Activated CD4-positive, CD25-positive, alpha-beta regulatory T cell (primary cell): ENCODE measurements around the gene NAT14.
"Not testable (repeated sequence)": the region's sequence is repeated elsewhere in the genome, so short reads cannot be mapped to it uniquely, and the experiment has no call there.

ENCODE experiments used
- DNase-seq, 4 experiments: peaks; one replicate each; lab custom pipeline; 2025; lab: John Stamatoyannopoulos, UW

NAT14 gene, protein sequence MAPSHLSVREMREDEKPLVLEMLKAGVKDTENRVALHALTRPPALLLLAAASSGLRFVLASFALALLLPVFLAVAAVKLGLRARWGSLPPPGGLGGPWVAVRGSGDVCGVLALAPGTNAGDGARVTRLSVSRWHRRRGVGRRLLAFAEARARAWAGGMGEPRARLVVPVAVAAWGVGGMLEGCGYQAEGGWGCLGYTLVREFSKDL

DNA sequence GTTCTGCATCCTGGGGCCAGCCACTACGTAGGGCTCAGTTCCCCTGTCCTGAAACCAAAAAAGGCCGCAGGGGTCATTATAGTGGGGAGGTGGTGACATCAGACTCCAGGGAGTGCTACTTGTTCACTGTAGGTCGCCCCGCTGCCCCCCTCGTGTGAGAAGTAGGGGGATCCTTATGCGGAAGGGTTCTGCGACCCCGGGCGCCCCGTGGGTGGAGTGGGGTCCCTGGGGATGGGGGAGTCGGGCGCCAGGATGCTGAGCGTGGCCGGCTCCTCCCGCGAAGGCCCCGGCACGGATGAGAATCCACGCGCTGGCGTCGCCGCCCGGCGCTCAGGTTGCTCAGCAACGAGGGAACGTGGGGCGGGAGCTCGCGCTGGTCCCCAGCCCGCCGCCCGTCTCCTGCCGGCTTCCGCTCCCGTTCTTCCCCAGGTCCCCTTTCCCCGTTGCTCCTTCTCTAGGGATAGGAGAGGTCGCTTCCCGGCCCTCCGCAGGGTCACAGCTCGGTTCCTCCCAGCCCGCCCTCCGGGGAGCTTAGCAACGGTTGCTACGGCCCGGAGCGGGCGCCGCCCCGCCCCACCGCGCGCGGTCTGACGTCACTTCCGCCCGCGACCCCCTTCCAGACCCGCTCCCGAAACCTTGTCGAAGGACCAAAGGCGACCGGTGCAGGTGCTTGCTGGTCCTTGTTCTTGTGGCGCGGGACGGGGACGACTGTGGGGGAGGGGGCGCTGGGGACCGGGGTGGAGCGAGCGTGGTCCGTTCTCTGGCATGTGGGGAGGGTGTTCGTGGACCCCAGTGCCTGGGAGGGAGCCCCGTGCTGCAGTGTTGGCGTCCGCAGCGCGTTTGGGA is at the start of gene NAT14:
NAT14 (plus strand) TSS at position 596 of the 846 bp plus-strand sequence. CDS start 521 bp downstream, outside the sequence.
- DNase-seq: peak; percentile 26 to 51 (median 34)

DNA sequence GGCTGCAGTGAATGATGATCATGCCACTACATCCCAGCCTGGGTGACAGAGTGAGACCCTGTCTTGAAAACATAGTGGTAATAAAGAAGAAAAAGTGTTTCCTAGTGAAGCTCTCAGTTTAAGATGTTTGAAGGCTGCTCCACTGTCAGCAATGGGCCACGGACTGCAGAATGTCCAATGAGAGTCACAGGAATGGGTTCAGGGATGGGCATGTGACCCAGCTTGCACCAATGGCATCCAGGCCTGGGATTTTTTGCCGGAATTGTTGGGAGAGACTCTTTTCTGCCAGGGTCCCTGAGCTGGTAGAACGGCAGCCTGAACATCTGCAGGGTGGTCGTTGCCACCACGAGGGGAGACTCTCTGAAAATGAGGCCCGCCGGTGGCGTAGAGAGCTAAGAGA is 48.1 kb upstream of the NAT14 start:
- no peak for DNase-seq

DNA sequence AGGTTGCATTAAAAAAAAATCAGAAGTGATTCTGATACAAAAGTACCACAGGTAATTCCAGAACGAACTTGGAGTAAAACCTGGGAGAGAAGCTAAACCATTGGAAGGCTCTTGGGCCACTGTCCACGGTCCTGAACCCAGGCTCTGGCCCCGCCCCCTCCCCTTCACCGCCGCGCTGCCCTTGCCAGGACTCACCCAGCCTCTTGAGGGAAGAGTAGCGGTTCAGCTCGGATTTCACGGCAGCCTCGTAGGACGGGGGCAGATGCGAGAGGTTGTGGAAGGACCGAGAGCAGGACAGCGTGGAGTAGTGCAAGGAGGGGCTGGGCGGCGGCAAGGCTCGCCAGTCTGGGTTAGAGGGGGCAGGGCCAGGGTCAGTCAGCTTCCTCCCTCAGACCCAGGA is 47.6 kb upstream of the NAT14 start:
- no peak for DNase-seq

DNA sequence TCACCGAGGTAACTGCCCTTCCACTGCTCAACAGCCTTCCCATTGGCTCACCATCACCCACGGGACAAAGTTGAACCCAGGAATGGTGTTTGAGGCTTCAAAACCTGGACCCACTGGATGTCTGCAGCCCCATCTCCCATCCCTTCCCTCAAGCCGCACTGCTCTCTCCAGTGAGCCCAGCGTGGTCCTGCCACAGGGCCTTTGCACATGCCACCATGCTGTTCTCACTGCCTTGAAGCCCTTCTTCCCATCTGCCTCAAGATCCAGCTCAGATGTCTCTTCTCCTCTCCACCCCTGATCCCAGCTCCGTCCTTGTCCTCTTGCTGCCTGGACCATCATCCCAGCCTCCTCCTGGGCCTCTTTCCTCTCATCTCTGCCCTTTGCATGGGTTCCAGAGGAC is 45.9 kb upstream of the NAT14 start:
- DNase-seq: no peak

DNA sequence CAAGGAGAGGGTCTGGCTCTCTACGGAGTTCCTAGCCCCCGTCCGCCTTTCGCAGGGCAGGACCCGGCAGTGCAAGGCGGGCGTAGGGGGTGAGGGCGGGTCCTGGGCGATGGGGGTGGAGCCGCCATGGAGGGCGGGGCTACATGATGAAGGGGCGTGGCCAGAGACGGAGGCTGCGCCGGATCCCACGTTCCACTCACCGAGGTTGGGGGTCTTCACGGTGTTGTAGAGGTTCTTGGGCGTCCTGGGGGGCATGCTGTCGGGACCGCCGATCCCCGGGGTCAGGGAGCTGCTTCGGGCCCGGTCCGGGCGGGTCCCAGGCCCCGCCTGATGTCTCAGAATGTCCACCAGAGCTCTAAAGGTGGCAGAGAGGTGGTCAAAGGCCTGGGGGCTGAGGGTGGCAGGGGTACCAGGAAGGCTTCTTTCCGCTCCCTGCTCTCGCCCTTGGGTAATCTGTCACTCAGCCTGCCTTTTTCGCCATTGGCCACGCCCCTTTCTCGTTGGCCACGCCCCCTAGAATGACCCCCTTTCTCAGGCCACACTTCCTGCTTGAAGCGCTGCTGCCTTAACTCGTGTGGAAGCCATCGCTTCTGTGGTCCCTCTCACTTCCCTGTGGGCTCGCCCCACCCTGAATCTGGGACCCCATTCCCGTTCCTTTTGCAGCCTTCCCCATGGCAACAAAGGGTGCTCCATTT is 44.4 kb upstream of the NAT14 start:
- DNase-seq: no peak

DNA sequence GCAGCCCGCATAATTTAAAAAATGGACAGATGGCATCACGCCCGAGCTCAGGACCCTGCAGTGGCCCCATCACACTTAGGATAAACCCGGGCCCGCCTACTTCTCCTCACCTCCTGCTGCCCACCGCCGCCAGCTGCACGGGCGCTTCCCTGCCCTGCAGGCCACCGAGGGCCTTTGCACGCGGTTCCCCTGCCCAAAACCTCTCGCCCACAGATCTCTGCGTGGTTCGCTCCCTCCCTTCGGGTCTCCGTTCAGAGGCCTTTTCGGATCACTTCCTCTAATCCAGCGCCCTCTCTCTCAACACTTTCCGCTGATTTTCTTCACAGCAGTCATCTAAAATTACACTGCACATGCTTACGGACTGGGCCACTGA is 43.7 kb upstream of the NAT14 start:
- DNase-seq: no peak

DNA sequence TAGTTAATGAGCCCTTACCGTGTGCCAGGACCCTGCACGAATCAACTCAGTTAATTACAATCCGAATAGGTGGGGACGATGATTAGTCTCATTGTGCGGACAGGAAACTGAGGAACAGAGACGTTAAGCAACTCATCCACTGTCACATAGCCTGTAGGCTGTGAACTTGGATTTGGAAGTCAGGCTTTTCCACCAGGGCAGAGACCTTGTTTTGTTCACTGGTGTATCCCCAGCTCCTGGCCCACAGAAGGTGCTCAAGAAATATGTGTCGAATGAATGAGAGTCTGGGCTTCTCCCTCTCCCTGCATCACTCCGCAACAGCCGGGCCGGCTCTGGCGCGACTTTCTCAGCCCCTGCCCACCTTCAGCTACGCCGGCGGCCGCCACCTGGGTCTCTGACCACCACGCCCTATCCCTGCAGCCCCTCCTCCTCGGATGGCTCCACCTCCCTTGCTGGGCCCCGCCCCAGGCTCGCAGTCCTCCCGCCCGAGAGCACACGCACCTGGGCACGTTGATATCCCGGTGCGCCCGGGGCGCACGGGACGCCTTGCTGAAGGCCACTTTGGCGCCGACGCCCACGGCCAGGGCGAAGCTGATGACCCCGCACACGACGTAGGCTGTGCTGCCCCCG is 43.2 kb upstream of the NAT14 start:
- DNase-seq: no peak

DNA sequence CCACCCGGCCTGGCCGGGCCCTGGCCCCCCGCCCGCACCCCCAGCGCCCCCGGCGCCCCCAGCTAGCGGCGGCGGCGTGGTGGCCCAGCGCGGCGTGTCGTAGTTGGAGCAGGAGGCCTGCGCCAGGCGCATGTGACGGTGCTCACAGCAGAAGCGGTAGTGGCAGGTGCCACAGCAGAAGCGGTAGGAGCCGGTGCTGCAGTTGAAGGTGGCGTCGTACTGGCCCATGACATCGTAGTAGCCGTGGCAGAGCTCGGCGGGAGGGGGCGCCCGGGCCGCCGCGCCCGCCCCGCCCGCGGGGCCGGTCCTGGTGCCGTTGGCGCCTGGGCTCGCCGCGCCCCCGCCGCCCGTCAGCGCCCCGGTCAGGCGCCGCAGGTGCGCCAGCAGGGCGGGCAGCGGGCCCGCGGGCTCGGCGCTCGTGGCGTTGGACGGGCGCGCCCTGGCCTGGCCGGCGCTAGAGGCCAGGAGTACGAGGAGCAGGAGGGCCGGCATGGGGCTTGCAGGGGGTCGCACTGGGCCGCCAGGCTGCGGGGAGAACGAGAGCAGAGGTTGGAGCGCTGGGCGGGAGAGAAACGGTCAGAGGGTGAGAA is 42.5 kb upstream of the NAT14 start:
- DNase-seq: no peak

DNA sequence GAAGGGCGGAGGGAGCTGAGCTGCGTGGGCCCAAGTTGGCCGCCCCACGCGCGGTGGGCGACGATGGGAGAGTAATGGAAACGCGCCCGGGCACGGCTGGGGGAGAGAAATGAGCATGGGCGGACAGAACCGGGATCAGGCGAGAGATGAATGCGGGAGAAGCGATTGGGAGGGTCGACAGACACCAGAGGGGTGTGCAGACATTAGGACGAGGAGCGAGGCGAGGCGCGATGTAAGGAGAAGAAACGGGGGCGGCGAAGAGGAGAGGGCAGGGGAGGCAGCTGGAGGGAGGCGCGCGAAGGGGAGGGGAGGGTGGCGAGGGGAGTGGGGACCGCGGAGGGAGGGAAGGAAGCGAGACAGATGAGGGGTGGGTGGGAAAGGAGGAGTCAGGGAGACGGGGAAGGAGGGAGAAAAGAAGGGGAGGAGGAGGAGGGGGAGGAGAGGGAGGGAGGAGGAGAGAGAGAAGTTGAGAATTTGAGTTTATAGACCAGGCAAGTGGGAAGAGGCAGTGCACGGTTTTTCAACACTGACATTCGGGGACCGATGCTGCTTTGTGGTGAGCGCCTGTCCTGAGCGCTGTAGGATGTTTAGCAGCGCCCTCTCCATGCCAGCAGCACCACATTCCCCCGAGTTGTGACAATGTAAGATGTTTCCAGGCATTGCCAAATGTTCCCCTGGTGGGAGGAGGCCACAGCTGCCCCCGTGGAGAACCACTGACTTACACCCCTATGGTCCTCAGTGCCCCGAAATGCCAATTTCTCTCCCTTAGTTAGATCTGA is 41.8 kb upstream of the NAT14 start, which contains the start of gene SHISA7:
SHISA7 (minus strand) TSS at position 256 of the 779 bp plus-strand sequence. CDS start 437 bp downstream, outside the sequence.
- DNase-seq: no peak

DNA sequence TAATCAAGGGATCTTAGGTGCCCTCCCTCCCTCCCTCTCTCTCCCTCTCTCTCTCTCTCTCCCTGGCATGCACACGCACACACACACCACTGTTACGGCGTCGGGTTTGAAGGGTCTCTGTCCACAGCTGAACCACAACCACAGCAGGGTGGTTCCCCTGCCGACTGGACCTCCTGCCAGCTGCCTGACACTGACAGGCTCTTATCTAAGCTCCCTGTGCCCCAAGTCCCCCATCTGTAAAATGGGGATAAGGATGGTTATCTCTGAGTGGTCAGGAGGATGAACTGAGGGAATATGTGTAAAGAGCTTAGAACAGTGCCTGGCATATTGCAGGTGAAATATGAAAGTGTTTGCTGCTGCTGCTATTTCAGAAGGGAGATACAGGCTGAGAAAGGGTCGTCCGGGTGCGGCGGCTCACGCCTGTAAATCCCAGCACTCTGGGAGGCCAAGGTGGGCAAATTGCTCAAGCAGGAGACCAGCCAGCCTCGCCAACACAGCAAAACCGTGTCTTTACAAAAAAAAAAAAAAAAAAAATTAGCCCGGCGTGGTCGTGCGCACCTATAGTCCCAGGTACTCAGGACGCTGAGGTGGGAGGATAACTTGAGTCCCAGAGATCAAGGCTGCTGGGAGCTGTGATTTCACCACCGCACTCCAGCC is 41.0 kb upstream of the NAT14 start:
- DNase-seq: no peak

DNA sequence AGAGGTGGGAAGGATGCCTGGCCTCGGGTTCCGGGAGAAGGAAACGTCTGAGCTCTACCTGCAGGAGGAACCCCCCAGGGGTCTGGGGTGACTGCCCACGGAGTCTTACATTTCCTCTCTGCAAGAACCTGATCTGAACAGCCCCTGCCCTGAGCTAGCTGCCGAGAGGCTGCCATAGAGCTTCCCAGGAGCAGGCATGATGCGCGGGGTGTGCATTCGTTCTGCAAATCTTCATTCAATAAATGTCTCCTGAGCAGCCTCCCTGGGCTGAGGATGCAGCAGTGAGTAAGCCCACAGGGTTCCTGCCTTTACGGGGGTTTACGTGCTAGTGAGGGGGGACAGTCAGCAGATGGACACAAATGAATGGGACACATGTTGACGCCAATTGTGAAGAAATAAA is 40.3 kb upstream of the NAT14 start:
- DNase-seq: no peak

DNA sequence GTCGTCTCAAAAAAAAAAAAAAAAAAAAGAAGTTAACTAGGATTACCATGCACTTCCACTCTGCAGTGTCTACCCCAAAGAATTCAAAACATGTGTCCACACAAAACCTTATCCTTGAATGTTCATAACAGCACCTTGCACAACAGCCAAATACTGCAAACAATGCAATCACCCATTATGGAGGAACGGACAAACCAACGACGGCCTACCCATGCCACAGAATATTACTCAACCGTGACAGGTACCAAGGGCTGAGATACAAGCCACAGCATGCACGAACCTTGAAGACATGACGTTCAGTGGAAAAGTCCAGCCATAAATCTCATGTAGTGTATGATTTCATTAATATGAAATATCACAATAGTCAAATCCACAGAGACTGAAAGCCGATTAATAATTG is 38.9 kb upstream of the NAT14 start:
- no peak for DNase-seq

DNA sequence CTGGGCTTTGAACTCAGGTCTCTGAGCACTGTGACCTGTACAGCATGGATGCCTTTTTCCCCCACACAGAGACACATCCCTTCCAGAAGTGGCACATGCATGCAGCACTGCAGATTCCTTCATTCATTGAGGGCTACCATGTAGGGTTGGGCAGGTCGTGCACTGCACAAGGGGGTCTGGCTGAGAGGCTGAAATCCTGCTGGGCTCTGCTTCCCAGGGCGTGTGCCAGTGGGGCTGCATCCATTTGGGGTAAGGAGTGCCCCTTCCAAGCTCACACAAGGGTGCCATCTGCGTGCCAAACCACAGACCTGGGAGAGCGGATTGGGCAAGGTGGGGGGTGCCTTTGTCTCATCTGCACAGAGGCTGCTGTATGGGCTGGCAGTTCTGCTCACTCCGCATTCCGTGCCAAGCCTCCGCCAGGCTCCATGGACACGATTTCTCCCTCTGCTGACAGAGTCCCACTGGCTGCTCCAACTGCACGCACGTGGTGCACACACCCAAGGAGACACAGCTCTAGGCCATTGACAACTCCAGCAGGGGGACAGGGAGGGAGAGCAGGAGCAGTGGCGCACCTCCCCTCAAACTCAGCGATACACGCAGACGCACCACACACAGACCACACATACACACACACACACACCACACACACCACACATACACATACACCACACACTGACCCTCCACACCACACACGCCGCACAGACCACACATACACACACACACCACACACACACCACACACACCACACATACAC is 37.4 kb upstream of the NAT14 start:
- DNase-seq: no peak

DNA sequence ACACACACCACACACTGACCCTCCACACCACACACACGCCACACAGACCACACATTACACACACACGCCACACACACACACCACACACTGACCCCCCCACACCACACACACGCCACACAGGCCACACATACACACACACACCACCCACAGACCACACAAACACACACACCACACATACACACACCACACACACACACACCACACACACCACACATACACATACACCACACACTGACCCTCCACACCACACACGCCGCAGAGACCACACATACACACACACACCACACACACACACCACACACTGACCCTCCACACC is 36.9 kb upstream of the NAT14 start:
- DNase-seq: not testable (repeated sequence)

DNA sequence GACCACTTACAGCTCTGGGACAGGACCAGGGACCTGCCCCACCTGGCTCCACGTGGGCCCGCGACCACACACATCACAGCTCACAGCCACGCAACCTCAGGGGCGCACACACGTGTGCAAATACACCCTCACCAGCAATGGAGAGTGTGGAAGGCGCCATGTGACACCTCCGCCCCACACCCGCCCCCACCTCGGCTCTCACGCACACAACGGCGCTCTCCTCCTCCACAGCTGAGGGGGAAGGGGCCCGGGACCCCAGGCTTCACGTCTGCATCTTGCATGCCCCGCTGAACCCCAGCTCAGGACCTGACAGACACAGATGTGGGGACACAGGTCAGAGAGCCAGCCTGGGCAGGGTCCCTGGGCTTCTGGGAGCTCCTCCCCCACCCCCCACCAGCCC is 35.5 kb upstream of the NAT14 start:
- no peak for DNase-seq

DNA sequence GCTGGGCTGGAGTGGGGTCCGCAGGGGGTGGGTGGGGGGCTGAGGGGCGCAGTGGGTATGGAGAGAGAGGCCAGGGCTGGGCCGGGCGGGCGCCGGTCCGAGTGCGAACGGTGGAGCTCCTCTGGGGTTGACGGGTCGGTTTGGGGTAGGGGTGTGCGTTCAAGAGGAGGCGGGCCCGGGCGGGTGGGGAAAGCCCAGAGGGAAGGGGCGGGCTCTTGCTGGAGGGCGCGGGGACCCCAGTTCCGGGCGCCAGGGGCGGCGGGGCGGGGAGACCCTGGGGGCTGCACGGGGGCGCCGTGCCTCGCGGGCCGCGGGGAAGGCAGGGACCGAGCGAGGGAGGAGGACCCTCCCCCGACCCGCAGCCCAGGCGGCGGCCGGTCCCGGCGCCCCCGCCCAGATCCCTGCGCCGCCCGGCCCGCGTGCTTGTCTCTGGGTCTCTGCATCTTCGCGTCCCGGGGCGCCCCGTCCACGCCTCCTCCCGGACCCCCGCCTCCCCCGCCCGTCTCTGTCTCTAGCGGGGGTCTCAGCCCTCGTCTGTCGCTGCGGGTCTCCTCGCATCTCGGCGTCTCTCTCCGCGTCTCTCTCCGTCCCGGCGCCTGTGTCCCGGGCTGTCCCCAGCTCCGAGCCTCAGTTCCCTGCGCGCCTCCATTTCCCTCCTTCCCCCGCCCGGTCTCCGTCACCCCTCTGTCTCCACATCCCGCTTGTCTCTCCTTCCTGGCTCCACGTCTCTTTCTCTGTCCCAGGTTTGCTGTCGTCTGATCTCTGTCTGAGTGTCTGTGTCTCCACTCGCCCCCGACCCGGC is 33.6 kb upstream of the NAT14 start:
- DNase-seq: no peak

DNA sequence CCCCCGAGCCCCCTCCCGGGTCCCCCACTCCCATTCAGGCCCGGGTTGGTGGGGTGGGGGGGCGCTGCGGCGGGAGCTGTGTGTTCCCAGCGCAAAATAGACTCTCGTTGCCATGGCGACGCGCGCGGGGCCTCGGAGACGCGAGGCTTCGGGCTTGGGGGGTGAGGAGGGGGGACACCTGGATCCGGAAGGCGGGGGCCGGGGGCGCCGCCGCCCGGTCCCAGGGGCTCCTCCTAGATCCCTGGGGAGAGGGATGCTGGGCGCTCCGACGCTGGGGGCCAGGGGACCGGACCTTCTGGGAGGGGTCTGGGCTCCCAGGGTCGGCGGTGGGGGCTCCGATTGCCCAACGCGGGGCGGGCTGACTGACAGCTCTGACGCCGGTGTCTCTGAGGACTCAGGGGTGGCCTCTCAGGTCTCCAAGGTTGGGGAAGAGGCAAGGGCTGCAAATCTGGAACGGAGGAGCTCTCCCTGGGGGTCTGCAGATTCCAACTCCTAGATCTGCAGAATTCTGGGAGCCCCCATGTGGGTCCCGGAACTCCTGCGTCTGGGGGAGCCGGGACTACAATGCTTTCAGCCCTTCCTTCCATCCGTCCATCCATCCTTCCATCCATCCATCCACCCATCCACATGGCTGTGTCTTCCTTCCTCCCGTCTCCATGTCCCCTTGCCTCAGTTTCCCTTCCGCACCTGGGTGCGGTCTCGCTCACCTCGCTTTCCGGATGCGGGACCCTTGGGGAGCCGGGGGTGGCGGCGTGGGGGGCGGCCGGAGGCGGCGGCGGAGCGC is 32.8 kb upstream of the NAT14 start:
- no peak for DNase-seq

DNA sequence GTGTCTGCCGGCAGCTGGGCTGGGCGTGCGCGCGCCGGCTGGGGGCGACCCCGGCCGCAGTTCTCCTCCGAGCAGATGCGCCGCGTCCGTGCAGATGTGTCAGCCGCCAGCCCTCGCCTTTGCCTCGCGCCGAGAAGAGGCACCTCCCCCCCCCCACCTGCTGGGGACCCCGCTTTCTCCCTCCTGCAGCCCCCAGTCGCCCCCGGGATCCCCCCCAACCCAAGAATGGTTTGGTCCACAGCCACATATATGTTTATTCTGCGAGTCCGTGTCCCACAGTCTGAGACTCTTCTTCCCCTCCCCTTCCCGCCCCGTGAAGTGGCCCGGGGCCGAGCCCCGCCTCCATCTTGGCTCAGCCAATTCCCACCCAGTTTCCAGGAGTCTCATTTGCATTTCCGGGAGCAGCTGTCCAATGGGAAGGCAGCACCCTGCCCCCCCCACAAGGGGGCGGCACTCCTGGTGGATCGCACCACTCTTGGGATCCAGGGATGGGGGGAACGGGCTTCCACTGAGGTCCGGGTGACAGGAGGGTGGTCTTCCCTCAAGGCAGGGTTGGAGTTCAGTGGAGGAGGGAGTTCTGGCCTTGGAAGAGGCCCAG is 32.1 kb upstream of the NAT14 start:
- DNase-seq: peak in 1 of 4 experiments; percentile 24
